ENCODE measurements around the gene SMARCA2.

- TF ChIP-seq POLR2A (IDR thresholded peaks at IDR 0.05; ENCODE audit: low read length) (no peak), GATA1 (IDR thresholded peaks at IDR 0.05; ENCODE audit: low read depth, low read length) (no peak)
Measured at GRCh38 chr9:2023042-2023441, 7.9 kb downstream of the SMARCA2 start.

All from erythroblast (primary cell).